SKM-1 treated with dmso at 0.1 percent for 144 hours (cell line): ENCODE measurements around the gene ESCO1.
A peak's percentile ranks its signal among the peaks of the same experiment; 100 is the strongest.
"Not testable (repeated sequence)": the region's sequence is repeated elsewhere in the genome, so short reads cannot be mapped to it uniquely, and the experiment has no call there.

ENCODE experiments used
- DNase-seq: peaks from one replicate; lab custom pipeline; 2025; ENCODE audit not compliant: unreplicated experiment; lab: John Stamatoyannopoulos, UW

ESCO1 gene

GRCh38 chr18:21600526-21601410 lies at the start of gene ESCO1:
Gene ESCO1 (minus strand): TSS chr18:21600704. CDS start chr18:21574843, 25,861 bp downstream.
- peak; percentile 97 for DNase-seq

GRCh38 chr18:21640375-21640774 lies 39.9 kb upstream of the ESCO1 start:
- DNase-seq: not testable (repeated sequence)

DNA sequence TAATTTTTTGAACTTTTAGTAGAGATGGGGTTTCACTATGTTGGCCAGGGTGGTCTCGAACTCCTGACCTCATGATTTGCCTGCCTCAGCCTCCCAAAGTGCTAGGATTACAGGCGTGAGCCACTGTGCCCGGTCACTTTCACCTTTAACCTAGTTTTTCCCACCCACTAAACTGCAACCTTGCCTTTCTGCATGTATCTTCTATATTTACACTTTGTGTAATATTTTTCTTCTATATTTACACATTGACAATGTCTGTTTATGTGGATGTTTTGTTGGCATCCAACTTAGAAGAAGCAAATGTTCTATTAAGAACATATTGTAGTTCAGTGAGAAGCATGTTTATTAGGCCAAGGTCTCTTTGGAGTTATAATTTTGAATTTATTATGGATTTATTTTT lies 38.3 kb upstream of the ESCO1 start:
- DNase-seq: no peak

- DNase-seq: no peak
Measured at GRCh38 chr18:21636769-21637168, 36.3 kb upstream of the ESCO1 start.

- no peak for DNase-seq
Measured at GRCh38 chr18:21634588-21635199, 34.2 kb upstream of the ESCO1 start.

GRCh38 chr18:21632393-21632792 lies 31.9 kb upstream of the ESCO1 start:
- DNase-seq: no peak

GRCh38 chr18:21629089-21629832 lies 28.8 kb upstream of the ESCO1 start:
- DNase-seq: no peak

DNA sequence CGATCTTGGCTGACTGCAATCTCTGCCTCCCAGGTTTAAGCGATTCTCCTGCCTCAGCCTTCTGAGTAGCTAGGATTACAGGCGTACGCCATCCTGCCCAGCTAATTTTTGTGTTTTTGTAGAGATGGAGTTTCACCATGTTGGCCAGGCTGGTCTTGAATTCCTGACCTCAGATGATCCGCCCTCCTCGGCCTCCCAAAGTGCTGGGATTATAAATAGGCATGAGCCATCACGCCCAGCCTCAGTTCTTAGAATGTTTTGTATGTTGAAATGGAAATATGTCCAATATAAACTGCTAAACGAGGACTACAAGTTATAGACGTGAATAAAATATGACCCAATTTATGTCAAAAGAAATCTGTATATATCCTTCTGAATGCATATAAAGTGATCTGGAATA lies 21.1 kb upstream of the ESCO1 start:
- not testable (repeated sequence) for DNase-seq

- DNase-seq: peak; percentile 85
Measured at GRCh38 chr18:21612125-21613039, 11.9 kb upstream of the ESCO1 start, which contains the start of gene SNRPD1. Gene SNRPD1 (plus strand): TSS chr18:21612314. CDS start chr18:21612430, 116 bp downstream.

DNA sequence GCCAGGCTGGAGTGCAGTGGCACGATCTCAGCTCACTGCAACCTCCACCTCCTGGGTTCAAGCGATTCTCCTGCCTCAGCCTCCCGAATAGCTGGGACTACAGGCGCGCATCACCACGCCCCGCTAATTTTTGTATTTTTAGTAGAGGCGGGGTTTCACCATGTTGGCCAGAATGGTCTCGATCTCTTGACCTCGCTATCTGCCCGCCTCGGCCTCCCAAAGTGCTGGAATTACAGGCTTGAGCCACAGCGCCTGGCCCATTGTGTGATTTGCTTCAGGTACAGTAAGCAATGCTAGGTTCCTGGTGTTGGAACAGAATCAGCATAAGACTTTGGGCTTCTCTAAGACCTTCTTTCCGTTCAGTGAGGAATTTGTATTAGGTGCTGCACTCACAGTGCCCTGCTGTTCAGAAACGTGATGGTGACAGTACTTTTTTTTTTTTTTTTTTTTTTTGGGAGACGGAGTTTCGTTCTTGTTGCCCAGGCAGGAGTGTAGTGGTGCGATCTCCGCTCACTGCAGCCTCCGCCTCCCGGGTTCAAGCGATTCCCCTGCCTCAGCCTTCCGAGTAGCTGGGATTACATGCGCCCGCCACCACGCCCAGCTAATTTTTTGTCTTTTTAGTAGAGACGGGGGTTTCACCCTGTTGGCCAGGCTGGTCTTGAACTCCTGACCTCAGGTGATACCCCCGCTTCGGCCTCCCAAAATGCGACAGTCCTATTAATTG lies 11.1 kb upstream of the ESCO1 start:
- DNase-seq: not testable (repeated sequence)

DNA sequence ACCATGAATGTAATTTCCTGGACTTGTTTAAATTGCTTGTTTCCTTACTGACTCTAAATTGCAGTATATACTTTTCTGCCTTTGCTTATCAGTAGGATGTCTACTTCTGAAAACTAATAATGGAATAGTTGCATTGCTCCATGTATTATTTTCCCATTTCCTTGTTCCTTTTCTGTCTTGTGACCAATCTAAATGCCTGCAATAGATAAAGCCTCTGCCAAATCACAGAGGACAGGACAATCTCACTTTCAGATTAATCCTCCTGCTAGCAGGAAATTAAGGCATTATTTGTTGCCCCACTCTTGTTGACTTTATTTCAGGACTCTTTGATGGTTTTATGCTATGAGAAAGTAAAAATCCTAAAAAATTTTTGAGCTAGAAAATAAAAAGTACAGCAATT lies 4.7 kb upstream of the ESCO1 start:
- no peak for DNase-seq

DNA sequence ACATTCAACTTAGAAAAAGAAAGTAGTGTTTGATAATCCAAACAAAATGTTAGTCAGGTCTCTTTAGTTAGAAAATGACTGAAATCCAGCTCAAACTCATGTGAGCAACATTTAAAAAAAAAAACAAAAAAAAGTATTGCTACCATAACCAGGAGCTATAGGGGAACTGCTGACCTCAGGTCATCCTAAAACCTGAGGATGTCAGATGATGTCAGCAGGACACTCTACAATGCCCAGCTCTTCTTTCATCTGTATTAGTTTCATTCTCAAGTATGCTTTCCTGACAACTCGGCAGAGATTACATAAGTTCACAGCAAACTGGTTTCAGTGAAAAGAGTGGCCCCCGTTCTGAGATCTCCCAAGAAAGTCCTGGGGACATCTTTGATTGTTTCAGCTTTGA lies 4.2 kb upstream of the ESCO1 start:
- DNase-seq: no peak

- DNase-seq: peak; percentile 20
Measured at GRCh38 chr18:21602299-21602587, 1.7 kb upstream of the ESCO1 start.

DNA sequence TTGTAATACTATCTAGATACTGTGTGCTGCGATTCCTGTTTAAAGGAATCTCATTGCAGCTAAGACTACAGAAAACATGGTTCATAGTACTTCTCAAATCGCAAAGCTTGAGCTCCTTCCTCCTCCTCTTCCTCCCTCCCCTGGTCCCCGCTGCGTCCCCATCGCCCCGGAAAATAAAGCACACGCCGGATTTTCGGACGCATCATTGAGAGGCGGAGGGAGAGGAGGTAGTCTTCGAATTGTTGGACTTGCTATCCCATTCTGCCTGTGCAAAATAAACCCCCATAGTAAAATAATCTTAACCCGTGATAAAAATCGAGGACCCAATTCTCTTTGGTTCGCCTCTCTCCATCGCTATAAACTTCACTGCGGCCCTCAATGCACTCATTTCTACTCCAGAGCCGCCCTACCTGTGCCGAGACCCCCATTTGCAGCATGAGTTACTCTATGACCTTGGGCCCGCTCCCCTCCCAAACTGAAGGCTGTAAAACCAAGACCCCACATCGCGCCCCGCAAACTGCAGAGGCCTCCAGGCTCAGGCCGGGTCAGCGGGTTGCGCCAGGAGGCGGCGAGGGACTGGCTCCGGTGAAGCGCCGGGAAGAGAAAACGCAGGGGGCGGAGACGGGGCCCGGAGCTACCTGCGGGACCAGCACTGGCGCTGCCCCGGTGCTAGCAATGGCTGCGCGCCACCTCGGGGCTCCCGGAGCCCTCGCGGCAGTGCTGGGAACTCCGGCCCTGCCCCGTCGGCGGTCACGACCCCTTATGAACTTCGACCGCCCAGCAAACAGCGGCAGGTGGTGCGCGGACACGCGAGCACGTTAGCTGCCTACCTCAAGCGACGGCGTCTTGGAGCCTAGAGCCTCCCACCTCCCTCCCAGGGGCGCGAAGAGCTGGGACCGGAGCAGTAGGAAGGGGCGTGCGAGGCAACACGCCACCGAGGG lies 649 bp downstream of the ESCO1 start:
- no peak for DNase-seq

DNA sequence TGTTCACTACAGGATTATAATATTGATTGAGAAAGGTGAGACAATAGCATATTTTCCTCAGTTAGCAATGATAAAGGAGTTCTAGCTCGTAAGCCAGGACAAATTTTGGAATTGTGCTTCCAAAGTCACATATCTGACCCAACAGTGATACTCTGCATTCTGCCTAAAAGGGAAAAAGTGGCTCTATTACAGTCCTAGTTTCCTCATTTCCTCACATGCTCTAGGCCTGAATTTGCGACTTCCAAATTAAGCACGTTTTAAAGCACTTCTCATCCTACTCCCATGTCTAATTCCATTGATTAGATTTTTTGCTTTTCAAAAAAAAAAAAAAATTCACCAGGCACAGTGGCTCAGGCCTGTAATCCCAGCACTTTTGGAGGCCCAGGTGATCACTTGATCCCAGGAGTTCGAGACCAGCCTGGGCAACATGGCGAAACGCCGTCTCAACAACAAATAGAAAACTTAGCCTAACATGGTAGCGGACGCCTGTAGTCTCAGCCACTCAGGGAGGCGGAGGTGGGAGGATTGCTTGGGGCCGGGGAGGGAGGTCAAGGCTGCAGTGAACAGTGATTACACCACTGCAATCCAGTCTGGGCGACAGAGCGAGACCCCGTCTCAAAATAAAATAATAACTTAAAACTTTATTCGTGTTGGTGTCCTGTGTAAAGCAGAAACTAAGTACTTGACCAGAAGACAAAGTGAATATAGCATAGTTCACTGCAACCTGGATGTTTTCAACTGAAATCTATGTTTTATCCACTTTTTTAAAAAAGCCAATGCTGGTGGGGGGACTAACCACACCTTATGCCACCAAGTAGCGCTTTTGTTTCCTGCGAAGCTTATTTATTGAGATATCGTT lies 1.5 kb downstream of the ESCO1 start:
- DNase-seq: no peak

- no peak for DNase-seq
Measured at GRCh38 chr18:21597620-21598019, 2.9 kb downstream of the ESCO1 start.

DNA sequence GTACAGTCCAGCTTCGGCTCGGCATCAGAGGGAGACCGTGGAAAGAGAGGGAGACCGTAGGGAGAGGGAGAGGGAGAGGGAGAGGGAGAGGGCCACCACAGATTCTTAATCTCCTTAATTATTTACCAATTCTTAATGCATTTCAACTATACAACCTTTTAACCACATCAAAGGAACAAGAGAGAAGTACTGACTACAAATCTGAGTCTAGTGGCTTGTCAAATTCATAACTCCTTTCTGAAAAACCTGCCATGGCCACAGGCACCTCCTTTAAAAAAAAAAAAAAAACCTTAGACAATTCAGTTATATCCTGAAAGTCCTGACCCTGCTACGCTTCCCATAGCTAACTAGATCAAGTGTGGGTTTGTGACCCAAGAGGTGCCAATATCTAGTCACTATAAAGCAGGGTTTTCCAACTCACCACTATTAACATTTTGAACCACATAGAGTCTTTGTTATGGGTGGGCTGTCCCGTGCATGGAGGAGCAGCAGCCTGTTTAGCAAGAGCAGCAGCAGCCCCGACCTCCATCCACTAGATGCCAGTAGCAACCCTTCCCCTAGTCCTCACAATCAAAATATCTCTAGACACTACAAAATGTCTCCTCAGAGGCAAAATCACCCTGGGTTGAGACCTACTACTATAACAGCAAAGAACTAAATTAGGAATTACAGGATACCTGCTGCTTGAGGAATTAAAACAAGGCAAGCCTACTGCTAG lies 6.8 kb downstream of the ESCO1 start:
- no peak for DNase-seq
